Natural killer cell treated with Interleukin-12 subunit alpha and Interleukin-12 subunit beta and Interleukin-15 and Interleukin-18, amount 100 ng/mL, for 72 hours (primary cell): ENCODE measurements around the gene CYTH1. TPM values are rescaled to one million over a fixed set of nuclear protein-coding genes. Genes with fewer than 3 reads are reported as not detected.

Source experiments
- ATAC-seq, 2 donors: fragments of 150-1000 bp; cut with Tn5 transposase in 1 of 2; sonication (Bioruptor Pico), chemical (Tn5 transposase) in 1 of 2; 2 replicates each; pipeline ENCODE4 v1.10.0; 2021
- DNase-seq: peaks from one replicate; pipeline ENCODE4 v3.0.0; 2022; ENCODE audit warnings: low spot score
- H3K27ac Mint-ChIP-seq, 2 donors: 1 replicate in 1 of 2; 2 replicates in 1 of 2; pipeline ENCODE4 v1.8.0; 2022; ENCODE audit warnings: mixed read lengths in 2 of 2, mild to moderate bottlenecking in 1 of 2, moderate library complexity in 1 of 2
- H3K27me3 Mint-ChIP-seq, 2 donors: 1 replicate in 1 of 2; 2 replicates in 1 of 2; pipeline ENCODE4 v1.8.0; 2022; ENCODE audit warnings: mixed read lengths in 2 of 2
- H3K36me3 Mint-ChIP-seq: one replicate; pipeline ENCODE4 v1.8.0; 2022; ENCODE audit warnings: mixed read lengths
- H3K4me1 Mint-ChIP-seq, 2 donors: 1 replicate in 1 of 2; 2 replicates in 1 of 2; pipeline ENCODE4 v1.8.0; 2022; ENCODE audit warnings: low read depth in 2 of 2, mixed read lengths in 2 of 2, mild to moderate bottlenecking in 1 of 2
- H3K4me3 Mint-ChIP-seq: one replicate; pipeline ENCODE4 v1.8.0; 2022; ENCODE audit warnings: mixed read lengths
- H3K9me3 Mint-ChIP-seq: 2 replicates; pipeline ENCODE4 v1.8.0; 2022; ENCODE audit warnings: mixed read lengths
- total RNA-seq, 2 donors: library from RNA; stranded (reverse); gene quantifications; one replicate each; pipeline ENCODE4 v1.2.3, GENCODE V29; 2022

CYTH1 gene
- total RNA-seq, result 100 to 1,000 TPM; 111 to 149 TPM

- DNase-seq, result no peak
- peak in 1 of 2 donors; percentile 0 for ATAC-seq
- Mint-ChIP-seq H3K4me3 (peak within 1 kb of the TSS; percentile 85), H3K27ac (peak within 1 kb of the TSS; percentile 85 to 88), H3K9me3 (no peaks in the 10 kb centered on the region), H3K27me3 (no peaks in the 10 kb centered on the region), H3K4me1 (peaks cover 41 to 49% of the 10 kb centered on the region in 2 donors), H3K36me3 (no peaks in the 10 kb centered on the region)
Observed at GRCh38 chr17:78781893-78782304, at the start of gene CYTH1. TSS of gene CYTH1 (minus strand) at chr17:78782273. CDS start at chr17:78782223, 50 bp downstream.

GRCh38 chr17:78829477-78829876, 47.4 kb upstream of the CYTH1 start:
- DNase-seq (no peak), ATAC-seq (no peak)
- no peak overlapping the region for H3K27ac Mint-ChIP-seq
- peaks cover 26% of the 10 kb centered on the region for H3K36me3 Mint-ChIP-seq
- no peaks in the 10 kb centered on the region for H3K27me3 Mint-ChIP-seq
- peaks cover 0 to 6% of the 10 kb centered on the region in 2 donors for H3K4me1 Mint-ChIP-seq
- H3K9me3 Mint-ChIP-seq, result no peaks in the 10 kb centered on the region
- no peak overlapping the region for H3K4me3 Mint-ChIP-seq

- H3K27me3 Mint-ChIP-seq, result no peaks in the 10 kb centered on the region
- DNase-seq, result no peak
- H3K36me3 Mint-ChIP-seq, result peaks cover 33% of the 10 kb centered on the region
- ATAC-seq, result peak in 1 of 2 donors; percentile 24
- H3K4me3 Mint-ChIP-seq, result no peak overlapping the region
- peaks cover 0 to 6% of the 10 kb centered on the region in 2 donors for H3K4me1 Mint-ChIP-seq
- H3K9me3 Mint-ChIP-seq, result no peaks in the 10 kb centered on the region
- peak overlapping the region in 1 of 2 donors; percentile 59 for H3K27ac Mint-ChIP-seq
Observed at GRCh38 chr17:78828470-78829185, 46.6 kb upstream of the CYTH1 start.

GRCh38 chr17:78826836-78827509, 44.9 kb upstream of the CYTH1 start:
- H3K27ac Mint-ChIP-seq, result no peak overlapping the region
- H3K27me3 Mint-ChIP-seq, result no peaks in the 10 kb centered on the region
- peaks cover 35% of the 10 kb centered on the region for H3K36me3 Mint-ChIP-seq
- no peaks in the 10 kb centered on the region for H3K9me3 Mint-ChIP-seq
- H3K4me1 Mint-ChIP-seq, result peaks cover 0 to 12% of the 10 kb centered on the region in 2 donors
- H3K4me3 Mint-ChIP-seq, result no peak overlapping the region
- ATAC-seq (no peak), DNase-seq (no peak)

GRCh38 chr17:78826421-78826820, 44.3 kb upstream of the CYTH1 start:
- H3K4me1 Mint-ChIP-seq, result peaks cover 0 to 12% of the 10 kb centered on the region in 2 donors
- ATAC-seq (no peak), DNase-seq (no peak)
- no peaks in the 10 kb centered on the region for H3K9me3 Mint-ChIP-seq
- H3K27me3 Mint-ChIP-seq, result no peaks in the 10 kb centered on the region
- no peak overlapping the region for H3K4me3 Mint-ChIP-seq
- H3K27ac Mint-ChIP-seq, result no peak overlapping the region
- peaks cover 35% of the 10 kb centered on the region for H3K36me3 Mint-ChIP-seq

- H3K4me1 Mint-ChIP-seq, result peaks cover 0 to 12% of the 10 kb centered on the region in 2 donors
- no peak overlapping the region for H3K4me3 Mint-ChIP-seq
- H3K27me3 Mint-ChIP-seq, result no peaks in the 10 kb centered on the region
- no peaks in the 10 kb centered on the region for H3K9me3 Mint-ChIP-seq
- DNase-seq (no peak), ATAC-seq (no peak)
- peaks cover 34% of the 10 kb centered on the region for H3K36me3 Mint-ChIP-seq
- peak overlapping the region in 1 of 2 donors; percentile 2 for H3K27ac Mint-ChIP-seq
Observed at GRCh38 chr17:78825696-78826095, 43.6 kb upstream of the CYTH1 start.

GRCh38 chr17:78824240-78824639, 42.2 kb upstream of the CYTH1 start:
- Mint-ChIP-seq H3K4me1 (peaks cover 7 to 18% of the 10 kb centered on the region in 2 donors), H3K4me3 (no peak overlapping the region), H3K27ac (no peak overlapping the region), H3K36me3 (peaks cover 26% of the 10 kb centered on the region), H3K9me3 (no peaks in the 10 kb centered on the region), H3K27me3 (no peaks in the 10 kb centered on the region)
- ATAC-seq (no peak), DNase-seq (no peak)

GRCh38 chr17:78823282-78824046, 41.4 kb upstream of the CYTH1 start:
- H3K27me3 Mint-ChIP-seq, result no peaks in the 10 kb centered on the region
- DNase-seq (no peak), ATAC-seq (no peak)
- H3K4me3 Mint-ChIP-seq, result no peak overlapping the region
- H3K4me1 Mint-ChIP-seq, result peaks cover 15 to 25% of the 10 kb centered on the region in 2 donors
- H3K9me3 Mint-ChIP-seq, result no peaks in the 10 kb centered on the region
- peaks cover 32% of the 10 kb centered on the region for H3K36me3 Mint-ChIP-seq
- H3K27ac Mint-ChIP-seq, result peak overlapping the region in 1 of 2 donors; percentile 46

GRCh38 chr17:78822552-78822951, 40.5 kb upstream of the CYTH1 start:
- H3K27me3 Mint-ChIP-seq, result no peaks in the 10 kb centered on the region
- no peak for DNase-seq
- H3K27ac Mint-ChIP-seq, result peak overlapping the region in 1 of 2 donors; percentile 46
- peaks cover 20 to 24% of the 10 kb centered on the region in 2 donors for H3K4me1 Mint-ChIP-seq
- no peak for ATAC-seq
- H3K4me3 Mint-ChIP-seq, result no peak overlapping the region
- no peaks in the 10 kb centered on the region for H3K9me3 Mint-ChIP-seq
- H3K36me3 Mint-ChIP-seq, result peaks cover 25% of the 10 kb centered on the region

GRCh38 chr17:78821961-78822360, 39.9 kb upstream of the CYTH1 start:
- no peaks in the 10 kb centered on the region for H3K9me3 Mint-ChIP-seq
- peaks cover 28% of the 10 kb centered on the region for H3K36me3 Mint-ChIP-seq
- ATAC-seq (no peak), DNase-seq (no peak)
- H3K4me3 Mint-ChIP-seq, result no peak overlapping the region
- no peak overlapping the region for H3K27ac Mint-ChIP-seq
- H3K27me3 Mint-ChIP-seq, result no peaks in the 10 kb centered on the region
- peaks cover 25 to 30% of the 10 kb centered on the region in 2 donors for H3K4me1 Mint-ChIP-seq

GRCh38 chr17:78820841-78821240, 38.8 kb upstream of the CYTH1 start:
- H3K9me3 Mint-ChIP-seq, result no peaks in the 10 kb centered on the region
- no peak overlapping the region for H3K4me3 Mint-ChIP-seq
- no peak overlapping the region for H3K27ac Mint-ChIP-seq
- peaks cover 30 to 33% of the 10 kb centered on the region in 2 donors for H3K4me1 Mint-ChIP-seq
- peaks cover 33% of the 10 kb centered on the region for H3K36me3 Mint-ChIP-seq
- no peaks in the 10 kb centered on the region for H3K27me3 Mint-ChIP-seq
- no peak for ATAC-seq
- no peak for DNase-seq

GRCh38 chr17:78819806-78820792, 38.0 kb upstream of the CYTH1 start:
- DNase-seq, result no peak
- ATAC-seq, result no peak
- H3K4me3 Mint-ChIP-seq, result no peak overlapping the region
- peaks cover 30 to 32% of the 10 kb centered on the region in 2 donors for H3K4me1 Mint-ChIP-seq
- peaks cover 32% of the 10 kb centered on the region for H3K36me3 Mint-ChIP-seq
- H3K9me3 Mint-ChIP-seq, result no peaks in the 10 kb centered on the region
- H3K27me3 Mint-ChIP-seq, result no peaks in the 10 kb centered on the region
- peak overlapping the region; percentile 81 to 82 for H3K27ac Mint-ChIP-seq

GRCh38 chr17:78819402-78819801, 37.3 kb upstream of the CYTH1 start:
- Mint-ChIP-seq H3K4me3 (peak overlapping the region; percentile 67), H3K36me3 (peaks cover 26% of the 10 kb centered on the region), H3K27me3 (no peaks in the 10 kb centered on the region), H3K4me1 (peaks cover 30 to 32% of the 10 kb centered on the region in 2 donors), H3K27ac (peak overlapping the region; percentile 81 to 82), H3K9me3 (no peaks in the 10 kb centered on the region)
- ATAC-seq (no peak), DNase-seq (no peak)
